Measurements from ENCODE around the gene CRYZL1.

- no peak for TF ChIP-seq POLR2A (IDR thresholded peaks at IDR 0.05)
- TF ChIP-seq, protein P1, sequence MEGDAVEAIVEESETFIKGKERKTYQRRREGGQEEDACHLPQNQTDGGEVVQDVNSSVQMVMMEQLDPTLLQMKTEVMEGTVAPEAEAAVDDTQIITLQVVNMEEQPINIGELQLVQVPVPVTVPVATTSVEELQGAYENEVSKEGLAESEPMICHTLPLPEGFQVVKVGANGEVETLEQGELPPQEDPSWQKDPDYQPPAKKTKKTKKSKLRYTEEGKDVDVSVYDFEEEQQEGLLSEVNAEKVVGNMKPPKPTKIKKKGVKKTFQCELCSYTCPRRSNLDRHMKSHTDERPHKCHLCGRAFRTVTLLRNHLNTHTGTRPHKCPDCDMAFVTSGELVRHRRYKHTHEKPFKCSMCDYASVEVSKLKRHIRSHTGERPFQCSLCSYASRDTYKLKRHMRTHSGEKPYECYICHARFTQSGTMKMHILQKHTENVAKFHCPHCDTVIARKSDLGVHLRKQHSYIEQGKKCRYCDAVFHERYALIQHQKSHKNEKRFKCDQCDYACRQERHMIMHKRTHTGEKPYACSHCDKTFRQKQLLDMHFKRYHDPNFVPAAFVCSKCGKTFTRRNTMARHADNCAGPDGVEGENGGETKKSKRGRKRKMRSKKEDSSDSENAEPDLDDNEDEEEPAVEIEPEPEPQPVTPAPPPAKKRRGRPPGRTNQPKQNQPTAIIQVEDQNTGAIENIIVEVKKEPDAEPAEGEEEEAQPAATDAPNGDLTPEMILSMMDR (IDR thresholded peaks at IDR 0.05), result no peak
These were observed 52.8 kb downstream of the CRYZL1 start, which contains the start of gene DONSON for GRCh38 chr21:33588485-33589335.

Data from testis (tissue), 2 donors.